Caco-2 (cell line): ENCODE measurements around the gene EPO. TPM values are rescaled to one million over a fixed set of nuclear protein-coding genes. Genes with fewer than 3 reads are reported as not detected.
"Not testable (repeated sequence)": the region's sequence is repeated elsewhere in the genome, so short reads cannot be mapped to it uniquely, and the experiment has no call there.

Experiments
- BruUV-seq: library from RNA; stranded (reverse); fragments of 400-500 nt; replicated peaks from 2 replicates; lab custom pipeline; 2021; lab: Mats Ljungman, UMichigan
- CTCF ChIA-PET: fragments of 300-600 bp; sonication (Branson Sonifier 250); formaldehyde crosslinking; loops from one replicate; lab custom pipeline; 2022; ENCODE audit warnings: antibody characterized with exemption; lab: Charles Lee
- POLR2A ChIA-PET: fragments of 300-600 bp; sonication (Branson Sonifier 250); formaldehyde crosslinking; loops from one replicate; lab custom pipeline; 2022; ENCODE audit warnings: antibody characterized with exemption; lab: Charles Lee
- DNase-seq, 2 experiments: peaks; one replicate each; pipeline versions ENCODE4 v3.0.0 to v3.0.0-alpha.2; 2020 to 2022
- H3K27me3 ChIP-seq: replicated peaks from 2 replicates; pipeline ENCODE4 v1.6.0; 2011; ENCODE audit warnings: low read length; ENCODE audit not compliant: control insufficient read depth, insufficient read depth
- H3K36me3 ChIP-seq: 2 replicates; pipeline ENCODE4 v1.5.1; 2011; ENCODE audit warnings: low read length; ENCODE audit not compliant: control insufficient read depth, insufficient read depth
- H3K4me1 ChIP-seq: fragments of 250-450 bp; sonication (Bioruptor Pico); 2 replicates; pipeline ENCODE4 v1.5.1; 2020; ENCODE audit warnings: mild to moderate bottlenecking
- H3K4me3 ChIP-seq: 2 replicates; pipeline ENCODE4 v1.5.1; 2011; ENCODE audit warnings: low read depth, mild to moderate bottlenecking, control low read depth, low read length
- H3K9me3 ChIP-seq: fragments of 250-450 bp; sonication (Bioruptor Pico); 2 replicates; pipeline ENCODE4 v1.5.1; 2020; ENCODE audit warnings: mild to moderate bottlenecking, moderate library complexity
- H3K27ac Mint-ChIP-seq: one replicate; pipeline ENCODE4 v1.8.0; 2022; ENCODE audit warnings: mixed read lengths; ENCODE audit not compliant: unreplicated experiment
- H3K27me3 Mint-ChIP-seq: one replicate; pipeline ENCODE4 v1.8.0; 2022; ENCODE audit warnings: mixed read lengths; ENCODE audit not compliant: insufficient read depth, unreplicated experiment
- H3K36me3 Mint-ChIP-seq: one replicate; pipeline ENCODE4 v1.8.0; 2022; ENCODE audit warnings: mild to moderate bottlenecking, mixed read lengths; ENCODE audit not compliant: insufficient read depth, unreplicated experiment
- H3K4me1 Mint-ChIP-seq: one replicate; pipeline ENCODE4 v1.8.0; 2022; ENCODE audit warnings: low read depth, mixed read lengths; ENCODE audit not compliant: unreplicated experiment
- H3K4me3 Mint-ChIP-seq: one replicate; pipeline ENCODE4 v1.8.0; 2022; ENCODE audit warnings: mild to moderate bottlenecking, moderate library complexity, mixed read lengths; ENCODE audit not compliant: unreplicated experiment
- H3K9me3 Mint-ChIP-seq: one replicate; pipeline ENCODE4 v1.8.0; 2022; ENCODE audit warnings: mixed read lengths; ENCODE audit not compliant: unreplicated experiment
- intact Hi-C: fragments of 100-400 bp; cut with micrococcal nuclease; formaldehyde crosslinking; loops from one replicate; pipeline ENCODE4 v1.10.0; 2022; ENCODE audit not compliant: unreplicated experiment
- total RNA-seq: library from RNA; stranded (reverse); gene quantifications from 2 replicates; pipeline ENCODE4 v1.2.3, GENCODE V29; 2022
- TF ChIP-seq, protein P1 (sequence below), 2 experiments: fragments of 200-600 bp in 1 of 2; IDR thresholded peaks; 1 replicate in 1 of 2; 2 replicates in 1 of 2; pipeline versions ENCODE4 v1.5.1 to v1.8.0; 2011 to 2022; ENCODE audit warnings: antibody characterized with exemption in 1 of 2, control low read depth in 1 of 2, inconsistent platforms in 1 of 2, low read depth in 1 of 2, low read length in 1 of 2, mild to moderate bottlenecking in 1 of 2, moderate library complexity in 1 of 2; ENCODE audit not compliant: insufficient read depth in 1 of 2, severe bottlenecking in 1 of 2, unreplicated experiment in 1 of 2

EPO gene
- total RNA-seq, 1 experiment from 2014 or later: 1.1 TPM

DNA sequence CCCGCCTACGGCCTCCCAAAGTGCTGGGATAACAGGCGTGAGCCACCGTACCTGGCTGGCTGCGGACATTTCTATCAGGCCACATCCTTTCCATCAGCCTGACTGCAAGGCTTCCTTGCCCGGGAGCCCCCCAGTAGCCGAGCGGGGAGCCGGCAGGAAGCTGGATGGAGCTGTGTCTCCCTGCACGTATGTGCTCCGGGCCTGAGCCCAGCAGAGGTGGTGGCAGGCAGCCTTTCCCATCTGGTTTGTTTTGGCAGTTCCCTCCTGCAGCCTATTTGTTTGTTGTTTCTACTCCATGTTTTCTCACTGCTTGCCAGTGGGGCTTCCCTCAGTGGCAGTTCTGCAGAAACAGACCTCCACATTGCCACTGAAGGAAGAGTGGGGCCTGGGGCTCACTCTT is 8.9 kb upstream of the EPO start:
- H3K4me1 Mint-ChIP-seq: peaks cover 6% of the 10 kb centered on the region
- no peak overlapping the region for H3K4me3 Mint-ChIP-seq
- H3K4me3 ChIP-seq: no peak overlapping the region
- H3K9me3 ChIP-seq: no peaks in the 10 kb centered on the region
- BruUV-seq: no TSS peak
- peaks cover 7% of the 10 kb centered on the region for H3K36me3 Mint-ChIP-seq
- no peak for DNase-seq
- intact Hi-C loops: no loop called here
- ChIA-PET POLR2A (no interaction called here), CTCF (no interaction called here)
- H3K27me3 ChIP-seq: no peaks in the 10 kb centered on the region
- 0 out of 2 replicates have a peak, but pooled peaks cover 1% of the 10 kb centered on the region for H3K36me3 ChIP-seq
- TF ChIP-seq, protein P1, sequence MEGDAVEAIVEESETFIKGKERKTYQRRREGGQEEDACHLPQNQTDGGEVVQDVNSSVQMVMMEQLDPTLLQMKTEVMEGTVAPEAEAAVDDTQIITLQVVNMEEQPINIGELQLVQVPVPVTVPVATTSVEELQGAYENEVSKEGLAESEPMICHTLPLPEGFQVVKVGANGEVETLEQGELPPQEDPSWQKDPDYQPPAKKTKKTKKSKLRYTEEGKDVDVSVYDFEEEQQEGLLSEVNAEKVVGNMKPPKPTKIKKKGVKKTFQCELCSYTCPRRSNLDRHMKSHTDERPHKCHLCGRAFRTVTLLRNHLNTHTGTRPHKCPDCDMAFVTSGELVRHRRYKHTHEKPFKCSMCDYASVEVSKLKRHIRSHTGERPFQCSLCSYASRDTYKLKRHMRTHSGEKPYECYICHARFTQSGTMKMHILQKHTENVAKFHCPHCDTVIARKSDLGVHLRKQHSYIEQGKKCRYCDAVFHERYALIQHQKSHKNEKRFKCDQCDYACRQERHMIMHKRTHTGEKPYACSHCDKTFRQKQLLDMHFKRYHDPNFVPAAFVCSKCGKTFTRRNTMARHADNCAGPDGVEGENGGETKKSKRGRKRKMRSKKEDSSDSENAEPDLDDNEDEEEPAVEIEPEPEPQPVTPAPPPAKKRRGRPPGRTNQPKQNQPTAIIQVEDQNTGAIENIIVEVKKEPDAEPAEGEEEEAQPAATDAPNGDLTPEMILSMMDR (IDR thresholded peaks at IDR 0.05; ENCODE audit: insufficient read depth in 1 of 2, low read depth in 1 of 2, low read length in 1 of 2, severe bottlenecking in 1 of 2, unreplicated experiment in 1 of 2): no peak
- no peaks in the 10 kb centered on the region for H3K27me3 Mint-ChIP-seq
- H3K9me3 Mint-ChIP-seq: no peaks in the 10 kb centered on the region
- H3K4me1 ChIP-seq: peaks cover 23% of the 10 kb centered on the region
- H3K27ac Mint-ChIP-seq: no peak overlapping the region

DNA sequence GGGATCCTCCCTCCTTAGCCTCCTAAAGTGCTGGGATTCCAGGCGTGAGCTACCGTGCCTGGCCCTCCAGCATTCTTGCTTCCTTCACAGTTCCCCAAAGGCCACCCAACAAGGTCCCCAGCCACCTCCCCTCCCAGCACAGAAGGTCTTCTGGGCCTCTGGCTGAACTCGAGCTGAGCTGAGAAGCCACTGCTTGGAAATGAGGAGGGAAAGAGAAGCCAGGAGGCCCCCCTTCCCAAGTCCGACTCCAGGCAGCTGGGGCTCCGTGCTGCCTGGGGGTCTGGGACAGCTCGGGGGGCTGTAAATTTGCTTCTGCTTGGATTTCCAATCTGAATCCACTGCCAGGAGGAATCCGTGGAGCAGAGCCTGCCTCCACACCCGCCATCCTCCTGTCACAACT is 5.5 kb upstream of the EPO start:
- POLR2A ChIA-PET: interaction anchor here (0.7 to 1.4 kb wide), 2 partner anchors 9 to 22 kb away, joined by 3 to 4 read pairs; no protein-coding TSS in a partner anchor
- Histone ChIP-seq H3K36me3 (no peaks in the 10 kb centered on the region), H3K27me3 (no peaks in the 10 kb centered on the region), H3K9me3 (peaks cover 8% of the 10 kb centered on the region; the same call in 1 of the 2 replicates), H3K4me1 (peaks cover 16% of the 10 kb centered on the region), H3K4me3 (no peak overlapping the region)
- DNase-seq: no peak
- TF ChIP-seq, protein P1 (IDR thresholded peaks at IDR 0.05; ENCODE audit: insufficient read depth in 1 of 2, low read depth in 1 of 2, low read length in 1 of 2, severe bottlenecking in 1 of 2, unreplicated experiment in 1 of 2): no peak
- intact Hi-C loops: no loop called here
- Mint-ChIP-seq H3K36me3 (peaks cover 5% of the 10 kb centered on the region), H3K4me3 (no peak overlapping the region), H3K27me3 (no peaks in the 10 kb centered on the region), H3K27ac (no peak overlapping the region), H3K9me3 (peaks cover 20% of the 10 kb centered on the region), H3K4me1 (peaks cover 7% of the 10 kb centered on the region)
- no TSS peak for BruUV-seq
- CTCF ChIA-PET: interaction anchor here (1.1 to 2.3 kb wide), 2 partner anchors 9 to 10 kb away, joined by 3 to 10 read pairs; partner anchors contain the start of gene POP7

DNA sequence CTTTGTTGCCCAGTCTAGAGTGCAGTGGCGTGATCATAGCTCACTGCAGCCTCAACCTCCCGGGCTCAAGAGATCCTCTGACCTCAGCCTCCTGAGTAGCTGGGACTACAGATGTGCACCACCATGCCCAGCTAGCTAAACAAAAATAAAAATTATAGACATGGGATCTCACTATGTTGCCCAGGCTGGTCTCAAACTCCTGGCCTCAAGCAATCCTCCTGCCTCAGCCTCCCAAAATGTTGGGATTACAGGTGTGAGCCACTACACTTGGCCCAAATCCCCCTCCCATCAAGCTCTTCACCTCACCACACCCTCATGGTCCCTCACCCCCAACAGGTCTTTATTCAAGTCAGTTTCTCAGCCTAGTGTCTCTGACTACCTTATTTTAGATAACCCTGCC is 3.2 kb upstream of the EPO start:
- POLR2A ChIA-PET: interaction anchor here (0.6 kb wide), 1 partner anchor 159 kb away, joined by 6 read pairs; no protein-coding TSS in a partner anchor
- H3K27me3 ChIP-seq, H3K4me3 ChIP-seq, intact Hi-C loops, H3K36me3 ChIP-seq, H3K4me3 Mint-ChIP-seq, H3K27me3 Mint-ChIP-seq, BruUV-seq, H3K4me1 Mint-ChIP-seq, H3K9me3 ChIP-seq, H3K36me3 Mint-ChIP-seq, H3K27ac Mint-ChIP-seq, DNase-seq: not testable (repeated sequence)
- CTCF ChIA-PET: interaction anchor here (1.0 kb wide), 1 partner anchor 11 kb away, joined by 3 read pairs; the partner anchor contains the start of gene POP7
- peaks cover 25% of the 10 kb centered on the region for H3K4me1 ChIP-seq
- H3K9me3 Mint-ChIP-seq: peaks cover 20% of the 10 kb centered on the region
